Liver (tissue), 3 donors: Measurements from ENCODE around the gene KDM1B.

Experiments used
- TAF1 ChIP-seq: conservative IDR thresholded peaks from 2 replicates; pipeline ENCODE4 v1.6.1; 2016; ENCODE audit warnings: antibody characterized with exemption, mild to moderate bottlenecking
- TF ChIP-seq, protein P1 (sequence below): fragments of 150-350 bp; IDR thresholded peaks from 2 replicates; pipeline ENCODE4 v1.5.1; 2017; ENCODE audit warnings: improper control_type of control experiment, low read depth, low read length; ENCODE audit not compliant: missing input control
- TF ChIP-seq, protein P2 (sequence below): IDR thresholded peaks from 2 replicates; pipeline ENCODE4 v1.6.1; 2016; ENCODE audit warnings: antibody characterized with exemption, mild to moderate bottlenecking
- donor health status: healthy.
- donor health status: healthy.

DNA sequence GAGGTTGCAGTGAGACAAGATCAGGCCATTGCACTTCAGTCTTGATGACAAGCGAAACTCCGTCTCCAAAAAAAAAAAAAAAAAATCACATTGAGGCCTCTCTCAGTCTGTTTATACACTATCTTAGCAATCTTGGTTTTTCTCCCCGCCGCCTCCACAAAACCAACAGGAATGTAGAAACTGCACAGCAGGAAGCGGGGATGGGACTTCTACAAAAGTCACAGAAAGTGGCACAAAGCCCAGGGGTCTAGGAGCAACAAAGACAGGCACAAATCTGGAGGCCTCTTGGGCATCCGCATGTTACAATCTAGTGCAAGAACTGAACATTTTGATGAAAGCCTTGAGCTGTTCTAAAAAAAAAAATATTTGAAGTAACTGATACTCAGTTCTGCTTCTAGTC, 48.6 kb downstream of the KDM1B start:
- TF ChIP-seq, protein P1, sequence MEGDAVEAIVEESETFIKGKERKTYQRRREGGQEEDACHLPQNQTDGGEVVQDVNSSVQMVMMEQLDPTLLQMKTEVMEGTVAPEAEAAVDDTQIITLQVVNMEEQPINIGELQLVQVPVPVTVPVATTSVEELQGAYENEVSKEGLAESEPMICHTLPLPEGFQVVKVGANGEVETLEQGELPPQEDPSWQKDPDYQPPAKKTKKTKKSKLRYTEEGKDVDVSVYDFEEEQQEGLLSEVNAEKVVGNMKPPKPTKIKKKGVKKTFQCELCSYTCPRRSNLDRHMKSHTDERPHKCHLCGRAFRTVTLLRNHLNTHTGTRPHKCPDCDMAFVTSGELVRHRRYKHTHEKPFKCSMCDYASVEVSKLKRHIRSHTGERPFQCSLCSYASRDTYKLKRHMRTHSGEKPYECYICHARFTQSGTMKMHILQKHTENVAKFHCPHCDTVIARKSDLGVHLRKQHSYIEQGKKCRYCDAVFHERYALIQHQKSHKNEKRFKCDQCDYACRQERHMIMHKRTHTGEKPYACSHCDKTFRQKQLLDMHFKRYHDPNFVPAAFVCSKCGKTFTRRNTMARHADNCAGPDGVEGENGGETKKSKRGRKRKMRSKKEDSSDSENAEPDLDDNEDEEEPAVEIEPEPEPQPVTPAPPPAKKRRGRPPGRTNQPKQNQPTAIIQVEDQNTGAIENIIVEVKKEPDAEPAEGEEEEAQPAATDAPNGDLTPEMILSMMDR = no peak
- no peak for TF ChIP-seq TAF1
- TF ChIP-seq, protein P2, sequence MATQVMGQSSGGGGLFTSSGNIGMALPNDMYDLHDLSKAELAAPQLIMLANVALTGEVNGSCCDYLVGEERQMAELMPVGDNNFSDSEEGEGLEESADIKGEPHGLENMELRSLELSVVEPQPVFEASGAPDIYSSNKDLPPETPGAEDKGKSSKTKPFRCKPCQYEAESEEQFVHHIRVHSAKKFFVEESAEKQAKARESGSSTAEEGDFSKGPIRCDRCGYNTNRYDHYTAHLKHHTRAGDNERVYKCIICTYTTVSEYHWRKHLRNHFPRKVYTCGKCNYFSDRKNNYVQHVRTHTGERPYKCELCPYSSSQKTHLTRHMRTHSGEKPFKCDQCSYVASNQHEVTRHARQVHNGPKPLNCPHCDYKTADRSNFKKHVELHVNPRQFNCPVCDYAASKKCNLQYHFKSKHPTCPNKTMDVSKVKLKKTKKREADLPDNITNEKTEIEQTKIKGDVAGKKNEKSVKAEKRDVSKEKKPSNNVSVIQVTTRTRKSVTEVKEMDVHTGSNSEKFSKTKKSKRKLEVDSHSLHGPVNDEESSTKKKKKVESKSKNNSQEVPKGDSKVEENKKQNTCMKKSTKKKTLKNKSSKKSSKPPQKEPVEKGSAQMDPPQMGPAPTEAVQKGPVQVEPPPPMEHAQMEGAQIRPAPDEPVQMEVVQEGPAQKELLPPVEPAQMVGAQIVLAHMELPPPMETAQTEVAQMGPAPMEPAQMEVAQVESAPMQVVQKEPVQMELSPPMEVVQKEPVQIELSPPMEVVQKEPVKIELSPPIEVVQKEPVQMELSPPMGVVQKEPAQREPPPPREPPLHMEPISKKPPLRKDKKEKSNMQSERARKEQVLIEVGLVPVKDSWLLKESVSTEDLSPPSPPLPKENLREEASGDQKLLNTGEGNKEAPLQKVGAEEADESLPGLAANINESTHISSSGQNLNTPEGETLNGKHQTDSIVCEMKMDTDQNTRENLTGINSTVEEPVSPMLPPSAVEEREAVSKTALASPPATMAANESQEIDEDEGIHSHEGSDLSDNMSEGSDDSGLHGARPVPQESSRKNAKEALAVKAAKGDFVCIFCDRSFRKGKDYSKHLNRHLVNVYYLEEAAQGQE = no peak
